ENCODE results near the gene FIBCD1.

The FIBCD1 gene

DNA sequence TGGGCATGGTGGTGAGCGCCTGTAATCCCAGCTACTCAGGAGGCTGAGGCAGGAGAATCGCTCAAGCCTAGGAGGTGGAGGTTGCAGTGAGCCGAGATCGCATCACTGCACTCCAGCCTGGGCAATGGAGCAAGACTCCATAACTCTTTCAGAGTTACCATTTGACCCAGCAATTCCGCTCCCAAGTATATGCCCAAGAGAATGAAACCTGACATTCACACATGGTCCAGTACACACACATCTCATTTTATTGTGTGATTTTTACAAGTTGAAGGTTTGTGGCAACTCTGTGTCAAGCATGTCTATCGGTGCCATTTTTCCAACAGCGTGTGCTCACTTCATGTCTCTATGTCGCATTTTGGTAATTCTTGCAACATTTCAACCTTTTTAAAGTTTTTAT, 24.9 kb upstream of the FIBCD1 start:
- Histone ChIP-seq H4K91ac (ENCODE audit: low read depth, low read length, poor library complexity) (no peak overlapping the region), H3K27me3 (ENCODE audit: control insufficient read depth in 3 of 3, insufficient read depth in 3 of 3, low read depth in 1 of 3, low read length in 3 of 3) (peaks cover 0 to 12% (median 0%) of the 10 kb centered on the region in 3 experiments), H3K4me3 (ENCODE audit: low read length in 2 of 2) (no peak overlapping the region), H3K36me3 (replicated peaks in 1 of 2; ENCODE audit: control insufficient read depth in 2 of 2, insufficient read depth in 2 of 2, low read length in 2 of 2) (no peaks in the 10 kb centered on the region), H2BK5ac (ENCODE audit: low read length) (no peak overlapping the region), H2AK5ac (ENCODE audit: low read depth, low read length) (no peak overlapping the region), H2BK15ac (ENCODE audit: low read length) (no peak overlapping the region), H3K23ac (ENCODE audit: low read depth, low read length, poor library complexity) (no peak overlapping the region), H2BK120ac (ENCODE audit: low read depth, low read length) (no peak overlapping the region), H3K4ac (ENCODE audit: low read length) (no peak overlapping the region), H3K79me1 (ENCODE audit: low read depth, low read length) (no peaks in the 10 kb centered on the region), H3K4me2 (ENCODE audit: insufficient read depth, low read length, poor library complexity, severe bottlenecking) (no peak overlapping the region), H3K4me1 (ENCODE audit: control insufficient read depth in 2 of 2, insufficient read depth in 1 of 2, low read depth in 1 of 2, low read length in 2 of 2) (no peaks in the 10 kb centered on the region), H3K9me3 (replicated peaks in 1 of 2; ENCODE audit: control insufficient read depth in 2 of 2, insufficient read depth in 1 of 2, low read depth in 1 of 2, low read length in 2 of 2) (peaks cover under 1 to 3% of the 10 kb centered on the region in 2 donors), H3K27ac (replicated peaks; ENCODE audit: low read length) (no peak overlapping the region), H2AFZ (ENCODE audit: low read length) (no peak overlapping the region), H3K9ac (ENCODE audit: low read depth, low read length, poor library complexity) (no peak overlapping the region), H3K14ac (ENCODE audit: low read length) (no peak overlapping the region), H3K18ac (ENCODE audit: low read length) (no peak overlapping the region), H2BK12ac (ENCODE audit: low read length) (no peak overlapping the region), H4K8ac (ENCODE audit: low read depth, low read length) (no peak overlapping the region)
- DNase-seq (ENCODE audit: low spot score): no peak
- no CpG with 5 or more reads among the region's 8 CpGs for WGBS, 2 donors (ENCODE audit: extremely low coverage in 2 of 2, insufficient read length in 2 of 2, insufficient replicate concordance in 1 of 2)

DNA sequence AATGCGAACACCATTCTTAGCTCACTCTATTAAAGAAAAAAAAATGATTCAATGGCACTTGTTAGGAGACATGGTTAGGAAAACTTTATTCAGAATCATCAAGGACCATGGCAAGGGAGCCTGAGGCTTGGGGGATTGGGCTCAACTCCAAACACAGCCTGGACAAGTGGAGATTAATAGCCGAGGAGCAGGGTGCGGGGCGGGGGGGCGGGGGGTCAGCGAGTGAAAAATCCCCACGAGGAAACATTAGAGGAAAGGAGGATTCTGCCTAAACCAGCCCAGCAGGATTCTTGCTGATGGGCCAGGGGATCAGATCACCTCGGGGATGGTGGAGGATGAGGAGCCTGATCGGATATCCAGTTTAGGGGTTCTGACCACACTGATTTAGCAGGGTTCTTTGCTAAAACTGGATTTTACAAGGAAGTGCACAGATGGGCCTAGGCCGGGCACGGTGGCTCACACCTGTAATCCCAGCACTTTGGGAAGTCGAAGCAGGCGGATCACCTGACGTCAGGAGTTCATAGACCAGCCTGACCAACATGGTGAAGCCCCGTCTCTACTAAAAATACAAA, 24.4 kb upstream of the FIBCD1 start:
- H3K4me2 ChIP-seq (ENCODE audit: insufficient read depth, low read length, poor library complexity, severe bottlenecking): no peak overlapping the region
- no CpG with 5 or more reads among the region's 15 CpGs for WGBS, 2 donors (ENCODE audit: extremely low coverage in 2 of 2, insufficient read length in 2 of 2, insufficient replicate concordance in 1 of 2)
- H3K79me1 ChIP-seq (ENCODE audit: low read depth, low read length): no peaks in the 10 kb centered on the region

DNA sequence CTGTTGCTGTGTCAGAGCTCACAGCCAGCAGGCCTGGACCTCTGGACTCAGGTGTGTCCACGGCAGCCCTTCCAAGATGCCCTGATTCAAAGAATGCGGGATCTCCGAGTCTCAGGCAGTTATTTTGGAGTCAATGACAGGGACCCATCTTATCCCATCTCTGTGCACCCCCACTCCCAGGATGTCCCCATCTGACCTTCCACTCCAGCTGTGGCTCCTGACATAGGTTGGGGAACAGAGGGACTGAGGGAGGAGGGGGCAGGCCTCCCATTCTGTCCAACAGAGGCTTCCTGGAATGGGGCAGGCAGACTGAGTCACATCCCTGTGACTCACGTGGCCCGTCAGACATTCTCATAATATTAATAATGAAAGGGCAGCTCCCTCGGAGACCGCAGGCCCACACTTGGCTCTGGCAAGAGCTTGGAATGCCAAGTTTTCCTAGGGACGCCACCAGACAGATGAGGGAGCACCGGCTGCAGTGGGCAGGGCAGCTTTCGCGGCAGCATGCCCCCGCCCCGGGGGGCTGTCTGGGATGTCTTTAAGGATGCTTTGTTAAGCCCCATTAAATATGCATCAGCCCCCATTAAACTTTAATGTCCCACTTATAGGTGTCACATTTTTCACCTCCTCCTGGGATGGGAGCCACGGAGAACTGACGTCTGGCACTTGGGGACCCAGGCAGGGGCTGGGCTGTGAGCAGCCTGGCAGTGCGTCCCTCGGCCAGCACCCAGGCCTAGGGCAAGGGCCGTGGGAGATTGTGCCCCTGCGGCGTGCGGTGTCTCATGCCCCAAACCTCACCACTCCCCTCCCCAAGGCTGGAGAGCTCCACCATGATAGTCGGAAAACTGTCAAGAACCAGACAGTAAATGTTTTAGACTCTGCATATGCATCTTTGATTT, 23.6 kb upstream of the FIBCD1 start:
- H2BK120ac ChIP-seq (ENCODE audit: low read depth, low read length): no peak overlapping the region
- H3K36me3 ChIP-seq (replicated peaks in 1 of 2; ENCODE audit: control insufficient read depth in 2 of 2, insufficient read depth in 2 of 2, low read length in 2 of 2): no peaks in the 10 kb centered on the region
- H2AK5ac ChIP-seq (ENCODE audit: low read depth, low read length): no peak overlapping the region
- no peak overlapping the region for H2BK15ac ChIP-seq (ENCODE audit: low read length)
- H3K4ac ChIP-seq (ENCODE audit: low read length): no peak overlapping the region
- no peak overlapping the region for H3K27ac ChIP-seq (replicated peaks; ENCODE audit: low read length)
- no peak overlapping the region for H2AFZ ChIP-seq (ENCODE audit: low read length)
- no peak overlapping the region for H3K23ac ChIP-seq (ENCODE audit: low read depth, low read length, poor library complexity)
- H3K9me3 ChIP-seq (replicated peaks in 1 of 2; ENCODE audit: control insufficient read depth in 2 of 2, insufficient read depth in 1 of 2, low read depth in 1 of 2, low read length in 2 of 2): peaks cover 2 to 3% of the 10 kb centered on the region in 2 donors
- H3K18ac ChIP-seq (ENCODE audit: low read length): no peak overlapping the region
- no peak overlapping the region for H3K4me2 ChIP-seq (ENCODE audit: insufficient read depth, low read length, poor library complexity, severe bottlenecking)
- no peak overlapping the region for H3K9ac ChIP-seq (ENCODE audit: low read depth, low read length, poor library complexity)
- H4K91ac ChIP-seq (ENCODE audit: low read depth, low read length, poor library complexity): no peak overlapping the region
- no peak for DNase-seq (ENCODE audit: low spot score)
- H3K27me3 ChIP-seq (ENCODE audit: control insufficient read depth in 3 of 3, insufficient read depth in 3 of 3, low read depth in 1 of 3, low read length in 3 of 3): peaks cover 0 to 12% (median 0%) of the 10 kb centered on the region in 3 experiments
- no peak overlapping the region for H2BK5ac ChIP-seq (ENCODE audit: low read length)
- H2BK12ac ChIP-seq (ENCODE audit: low read length): no peak overlapping the region
- no CpG with 5 or more reads among the region's 22 CpGs for WGBS, 2 donors (ENCODE audit: extremely low coverage in 2 of 2, insufficient read length in 2 of 2, insufficient replicate concordance in 1 of 2)
- H3K4me3 ChIP-seq (ENCODE audit: low read length in 2 of 2): no peak overlapping the region
- H3K79me1 ChIP-seq (ENCODE audit: low read depth, low read length): no peaks in the 10 kb centered on the region
- no peak overlapping the region for H3K14ac ChIP-seq (ENCODE audit: low read length)
- H3K4me1 ChIP-seq (ENCODE audit: control insufficient read depth in 2 of 2, insufficient read depth in 1 of 2, low read depth in 1 of 2, low read length in 2 of 2): no peaks in the 10 kb centered on the region
- H4K8ac ChIP-seq (ENCODE audit: low read depth, low read length): no peak overlapping the region

More for the DNA sequence above, 24.4 kb upstream of the FIBCD1 start:
- no peak overlapping the region for H3K27ac ChIP-seq (replicated peaks; ENCODE audit: low read length)
- no peak overlapping the region for H2BK5ac ChIP-seq (ENCODE audit: low read length)
- no peak overlapping the region for H3K4ac ChIP-seq (ENCODE audit: low read length)
- H3K36me3 ChIP-seq (replicated peaks in 1 of 2; ENCODE audit: control insufficient read depth in 2 of 2, insufficient read depth in 2 of 2, low read length in 2 of 2): no peaks in the 10 kb centered on the region
- H4K8ac ChIP-seq (ENCODE audit: low read depth, low read length): no peak overlapping the region
- H2AK5ac ChIP-seq (ENCODE audit: low read depth, low read length): no peak overlapping the region
- H3K9me3 ChIP-seq (replicated peaks in 1 of 2; ENCODE audit: control insufficient read depth in 2 of 2, insufficient read depth in 1 of 2, low read depth in 1 of 2, low read length in 2 of 2): peaks cover 2 to 3% of the 10 kb centered on the region in 2 donors
- no peak overlapping the region for H2BK120ac ChIP-seq (ENCODE audit: low read depth, low read length)
- H4K91ac ChIP-seq (ENCODE audit: low read depth, low read length, poor library complexity): no peak overlapping the region
- H3K4me3 ChIP-seq (ENCODE audit: low read length in 2 of 2): no peak overlapping the region
- no peak overlapping the region for H2BK12ac ChIP-seq (ENCODE audit: low read length)
- no peak for DNase-seq (ENCODE audit: low spot score)
- no peak overlapping the region for H2BK15ac ChIP-seq (ENCODE audit: low read length)
- no peak overlapping the region for H3K23ac ChIP-seq (ENCODE audit: low read depth, low read length, poor library complexity)
- H2AFZ ChIP-seq (ENCODE audit: low read length): no peak overlapping the region
- H3K9ac ChIP-seq (ENCODE audit: low read depth, low read length, poor library complexity): no peak overlapping the region
- H3K27me3 ChIP-seq (ENCODE audit: control insufficient read depth in 3 of 3, insufficient read depth in 3 of 3, low read depth in 1 of 3, low read length in 3 of 3): peaks cover 0 to 12% (median 0%) of the 10 kb centered on the region in 3 experiments
- H3K18ac ChIP-seq (ENCODE audit: low read length): no peak overlapping the region
- no peak overlapping the region for H3K14ac ChIP-seq (ENCODE audit: low read length)
- no peaks in the 10 kb centered on the region for H3K4me1 ChIP-seq (ENCODE audit: control insufficient read depth in 2 of 2, insufficient read depth in 1 of 2, low read depth in 1 of 2, low read length in 2 of 2)
